Endometrial microvascular endothelial cells (primary cell): ENCODE data around the gene INA. TPM values are rescaled to one million over a fixed set of nuclear protein-coding genes. Genes with fewer than 3 reads are reported as not detected.
"Not testable (repeated sequence)": the region's sequence is repeated elsewhere in the genome, so short reads cannot be mapped to it uniquely, and the experiment has no call there.

Experiments used
- in situ Hi-C: cut with HindIII; loops from 2 replicates; pipeline ENCODE4 v1.10.0; 2017; ENCODE audit warnings: low sequenced_read_pairs, low pct_unique_long_range_greater_than_20kb; ENCODE audit errors: inconsistent ontology term
- total RNA-seq: library from RNA; depleted of rRNA; stranded (reverse); fragments of >200 nt; gene quantifications from one replicate; pipeline ENCODE4 v1.2.3, GENCODE V29; 2015; ENCODE audit errors: inconsistent ontology term

INA gene
- 0.46 TPM for total RNA-seq

DNA sequence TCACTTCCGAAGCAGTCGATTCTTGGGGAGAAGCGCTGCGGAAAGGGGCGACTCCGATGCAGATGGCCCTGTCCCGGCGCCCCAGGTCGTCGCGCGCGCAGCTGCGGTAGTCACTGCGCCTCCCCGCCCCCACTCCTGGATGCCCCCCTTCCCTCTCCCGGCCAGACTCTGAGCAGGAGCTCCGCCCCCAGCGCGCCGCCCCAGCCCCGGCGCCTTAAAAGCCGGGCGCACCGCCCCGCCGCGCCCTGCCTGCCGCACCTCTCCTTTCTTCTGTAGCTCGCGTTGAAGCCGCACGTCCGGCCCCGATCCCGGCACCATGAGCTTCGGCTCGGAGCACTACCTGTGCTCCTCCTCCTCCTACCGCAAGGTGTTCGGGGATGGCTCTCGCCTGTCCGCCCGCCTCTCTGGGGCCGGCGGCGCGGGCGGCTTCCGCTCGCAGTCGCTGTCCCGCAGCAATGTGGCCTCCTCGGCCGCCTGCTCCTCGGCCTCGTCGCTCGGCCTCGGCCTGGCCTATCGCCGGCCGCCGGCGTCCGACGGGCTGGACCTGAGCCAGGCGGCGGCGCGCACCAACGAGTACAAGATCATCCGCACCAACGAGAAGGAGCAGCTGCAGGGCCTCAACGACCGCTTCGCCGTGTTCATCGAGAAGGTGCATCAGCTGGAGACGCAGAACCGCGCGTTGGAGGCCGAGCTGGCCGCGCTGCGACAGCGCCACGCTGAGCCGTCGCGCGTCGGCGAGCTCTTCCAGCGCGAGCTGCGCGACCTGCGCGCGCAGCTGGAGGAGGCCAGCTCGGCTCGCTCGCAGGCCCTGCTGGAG, at the start of gene INA:
Gene INA, plus strand, starts transcription at position 243 of the 817 bp plus-strand sequence. Its CDS starts 74 bp downstream, at position 317.
- in situ Hi-C loops: no loop called here

DNA sequence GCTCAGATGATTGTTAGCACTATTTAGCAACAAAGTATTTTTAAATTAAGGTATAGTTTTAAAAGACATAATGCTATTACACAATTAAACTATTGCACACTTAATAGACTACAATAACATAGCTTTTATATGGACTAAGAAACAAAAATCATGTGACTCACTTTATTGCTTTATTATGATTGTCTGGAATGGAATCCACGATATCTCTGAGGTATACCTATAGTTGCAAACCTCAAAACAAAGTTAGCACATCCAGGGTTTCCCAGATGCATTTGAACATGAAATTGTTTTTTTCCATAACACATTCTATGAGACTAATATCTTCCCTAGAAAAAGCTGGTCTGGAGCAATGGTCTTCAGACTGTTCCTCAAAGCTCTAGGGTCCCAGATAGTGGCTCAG, 49.5 kb upstream of the INA start:
- in situ Hi-C loops: no loop called here

DNA sequence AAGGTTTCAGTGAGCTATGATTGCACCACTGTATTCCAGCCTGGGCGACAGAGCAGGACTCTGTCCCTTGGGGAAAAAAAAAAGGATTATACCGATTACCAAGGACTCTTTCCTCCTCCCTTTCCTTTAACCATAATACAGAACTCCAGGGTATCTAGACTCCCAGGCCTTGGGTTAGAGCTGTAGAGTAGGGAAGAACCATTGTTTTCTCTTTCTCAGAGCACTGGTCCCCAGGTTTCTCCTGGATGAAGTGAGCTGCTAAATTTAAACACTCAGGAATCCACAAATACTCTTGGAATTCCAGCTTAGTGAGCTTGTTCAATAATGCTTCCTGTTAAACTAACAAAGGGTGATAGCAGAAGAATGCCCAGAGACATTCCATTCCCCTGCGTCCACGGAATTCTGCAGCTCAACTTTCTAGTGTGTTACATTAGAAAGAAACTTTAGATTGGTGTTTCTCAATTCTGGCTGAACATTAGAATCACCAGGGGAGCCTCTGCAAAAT, 45.8 kb upstream of the INA start:
- in situ Hi-C loops: no loop called here

DNA sequence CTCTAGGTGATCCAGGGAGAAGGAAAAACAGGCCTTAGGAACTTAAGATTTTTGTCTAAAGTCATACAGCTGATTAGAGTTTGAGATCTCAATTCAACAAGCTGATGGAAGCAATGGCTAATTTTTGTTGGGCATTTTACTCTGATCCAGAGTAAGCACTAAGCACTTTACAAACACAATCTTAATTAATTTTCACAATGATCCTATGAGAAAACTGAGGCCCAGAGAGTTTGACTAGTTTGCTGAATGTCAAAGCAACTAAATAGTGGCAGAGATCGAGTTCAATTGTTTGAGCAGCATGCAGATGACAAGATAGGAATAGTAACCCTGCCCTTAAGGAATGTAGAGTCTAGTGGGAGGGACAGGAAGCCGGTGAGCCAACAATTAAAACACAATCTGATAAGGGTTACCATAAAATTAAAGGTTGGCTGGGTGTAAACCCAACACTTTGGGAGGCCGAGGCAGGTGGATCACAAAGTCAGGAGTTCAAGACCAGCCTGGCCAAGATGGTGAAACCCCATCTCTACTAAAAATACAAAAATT, 44.7 kb upstream of the INA start:
- in situ Hi-C loops: no loop called here

DNA sequence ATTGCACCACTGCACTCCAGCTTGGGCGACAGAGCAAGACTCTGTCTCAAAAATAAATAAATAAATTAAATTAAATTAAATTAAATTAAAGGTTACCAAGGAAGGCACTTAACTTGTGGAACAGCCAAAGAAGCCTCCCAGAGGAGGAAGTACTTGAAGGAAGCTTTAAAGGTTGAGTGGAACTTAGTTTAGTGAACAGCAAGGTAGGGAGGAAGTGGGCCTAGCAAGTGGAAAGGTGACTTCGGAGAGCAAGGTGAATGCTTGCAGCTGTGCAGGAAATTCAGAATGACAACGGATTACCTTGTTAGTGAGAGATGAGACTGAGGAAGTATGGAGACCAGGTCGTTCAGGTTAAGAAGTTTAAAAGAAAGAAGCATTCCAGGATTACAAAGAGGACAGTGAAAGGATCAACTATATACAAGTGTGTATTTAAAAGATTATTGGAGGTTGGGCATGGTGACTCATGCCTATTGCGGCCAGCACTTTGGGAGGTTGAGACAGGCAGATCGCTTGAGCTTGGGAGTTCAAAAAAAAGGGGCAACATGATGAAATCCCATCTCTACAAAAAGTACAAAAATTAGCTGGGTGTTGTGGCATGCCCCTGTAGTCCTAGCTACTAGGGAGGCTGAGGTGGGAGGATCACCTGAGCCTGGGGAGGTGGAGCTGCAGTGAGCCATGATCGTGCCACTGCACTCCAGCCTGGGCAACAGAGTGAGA, 44.0 kb upstream of the INA start:
- in situ Hi-C loops: no loop called here

DNA sequence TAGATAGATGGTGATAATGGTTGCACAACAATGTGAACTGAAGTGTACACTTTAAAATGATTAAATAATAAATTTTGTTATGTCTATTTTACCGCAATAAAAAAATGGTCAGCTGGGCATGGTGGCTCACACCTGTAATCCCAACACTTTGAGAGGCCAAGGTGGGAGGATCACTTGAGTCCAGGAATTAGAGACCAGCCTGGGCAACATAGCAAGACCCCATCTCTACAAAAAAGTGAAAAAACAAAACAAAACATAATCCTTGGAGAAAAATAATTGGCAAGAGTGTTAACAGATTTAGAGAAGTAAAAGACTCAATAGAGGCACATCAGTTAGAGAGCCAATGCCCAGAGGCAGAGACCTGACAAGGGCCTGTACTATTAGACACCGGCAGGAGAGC, 41.2 kb upstream of the INA start:
- in situ Hi-C loops: no loop called here

DNA sequence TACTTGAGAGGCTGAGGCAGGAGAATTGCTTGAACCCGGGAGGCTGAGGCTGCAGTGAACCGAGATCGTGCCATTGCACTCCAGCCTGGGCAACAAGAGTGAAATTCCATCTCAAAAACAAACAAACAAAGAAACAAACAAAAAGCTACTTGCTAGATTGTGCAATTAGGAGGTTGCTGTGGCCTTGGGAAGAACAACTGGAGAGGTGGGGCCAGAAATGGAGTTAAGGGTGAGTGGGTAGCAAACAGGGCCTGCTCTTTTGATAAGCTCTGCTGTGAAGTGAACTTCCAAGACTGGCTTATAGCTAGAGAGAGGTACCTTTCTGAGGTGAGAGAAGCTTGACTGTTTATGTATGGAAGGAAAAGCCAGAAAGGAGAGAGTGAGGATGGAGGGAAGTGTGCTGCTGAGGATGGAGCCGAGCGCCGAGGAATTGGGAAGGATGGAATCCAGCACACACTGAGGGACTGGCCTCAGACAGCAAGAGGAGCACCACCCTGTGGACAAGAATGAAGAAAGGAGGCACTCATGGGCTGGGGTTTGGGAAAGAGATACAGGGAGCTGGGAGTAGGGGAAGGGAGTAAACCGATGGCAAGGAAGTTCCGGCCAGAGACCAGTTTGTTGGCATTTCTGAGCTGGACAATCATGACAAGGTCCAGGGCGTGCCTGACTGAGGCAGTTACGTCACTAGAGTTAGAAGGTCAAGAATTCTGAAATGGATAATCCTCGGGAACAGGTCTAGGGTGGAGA, 38.3 kb upstream of the INA start:
- in situ Hi-C loops: no loop called here

DNA sequence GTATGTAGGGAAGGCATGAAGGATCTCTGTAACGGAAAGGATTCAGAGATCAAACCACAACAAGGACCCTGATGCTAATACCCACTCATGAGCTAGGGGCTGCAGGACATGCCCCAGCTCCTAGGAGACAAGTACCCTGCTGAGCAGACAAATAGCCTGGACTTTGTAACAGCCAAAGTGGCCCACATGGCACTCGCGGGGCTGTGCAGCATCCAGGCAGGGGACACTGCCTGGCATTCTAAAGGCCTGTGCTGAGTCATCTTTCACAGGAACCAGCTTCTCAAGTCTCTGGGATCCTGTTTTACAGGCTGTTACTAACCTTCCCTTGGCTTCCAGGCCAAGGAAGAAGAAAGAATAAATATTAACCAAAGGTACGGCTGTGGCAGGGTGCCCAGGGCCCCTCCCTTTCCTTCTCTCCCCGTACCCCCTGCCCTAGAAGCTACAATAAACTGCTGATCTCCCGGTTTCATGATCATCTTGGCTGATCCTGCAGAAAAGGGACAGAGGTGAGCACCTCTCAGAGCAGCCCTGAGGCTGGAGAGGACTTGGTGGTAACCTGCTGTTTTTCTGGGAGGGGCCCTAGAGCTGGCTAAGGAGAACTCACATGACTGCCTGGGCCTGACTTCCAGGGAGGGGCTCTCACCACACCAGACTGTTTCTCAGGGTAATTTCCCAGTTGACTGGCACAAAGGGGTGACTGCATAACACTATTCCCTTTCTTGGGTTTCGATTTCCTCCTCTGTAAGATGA, 35.5 kb upstream of the INA start:
- in situ Hi-C loops: loop anchor here (5.0 kb wide), 1 partner anchor 49 kb away; the partner anchor contains the start of gene NT5C2

DNA sequence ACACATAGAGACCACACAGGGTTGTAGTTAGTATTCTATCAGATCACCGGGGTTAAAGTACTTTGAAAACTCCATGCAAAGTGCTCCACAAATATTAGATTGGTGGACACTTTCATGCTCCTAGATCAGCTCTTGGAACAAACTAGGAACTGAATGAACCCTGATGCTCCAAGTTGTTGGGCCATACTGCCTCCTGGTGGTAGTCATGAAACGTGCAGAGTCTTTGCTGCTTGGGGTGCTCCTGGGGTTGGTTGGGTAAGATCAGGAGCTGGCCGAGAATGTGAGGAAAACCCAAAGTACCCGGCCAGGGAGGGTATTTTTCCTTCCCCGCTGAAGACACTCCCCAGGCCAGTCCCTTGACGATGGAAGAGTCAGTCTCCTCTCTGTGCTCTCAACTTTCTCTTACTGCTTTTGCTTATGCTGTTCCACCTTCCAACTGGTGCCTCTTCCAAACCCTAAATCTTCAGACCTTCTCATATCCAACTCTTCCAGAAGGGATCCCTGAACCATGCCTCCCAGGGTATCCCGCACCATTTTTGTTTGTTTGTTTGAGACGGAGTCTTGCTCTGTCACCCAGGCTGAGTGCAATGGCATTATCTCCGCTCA, 32.2 kb upstream of the INA start:
- in situ Hi-C loops: loop anchor here (5.0 kb wide), 1 partner anchor 52 kb away; the partner anchor contains the start of gene NT5C2

DNA sequence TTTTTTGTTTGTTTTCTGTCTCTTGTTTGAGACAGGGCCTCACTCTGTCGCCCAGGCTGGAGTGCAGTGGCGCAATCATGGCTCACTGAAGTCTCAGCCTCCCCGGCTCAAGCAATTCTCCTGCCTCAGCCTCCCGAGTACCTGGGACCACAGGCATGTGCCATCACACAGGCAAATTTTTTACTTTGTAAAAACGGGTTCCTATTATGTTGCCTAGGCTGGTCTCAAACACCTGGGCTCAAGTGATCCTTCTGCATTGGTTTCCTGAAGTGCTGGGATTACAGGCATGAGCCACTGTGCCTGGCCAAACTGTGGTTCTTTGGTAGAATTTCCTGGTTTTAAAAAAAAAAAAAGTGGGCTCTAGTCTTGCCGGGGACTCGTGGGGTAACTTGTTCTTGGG, 31.4 kb upstream of the INA start, which contains the start of gene RPEL1:
Gene RPEL1, plus strand, starts transcription at position 301 of the 400 bp plus-strand sequence. CDS start 110 bp downstream, outside the sequence.
- in situ Hi-C loops: not testable (repeated sequence)

DNA sequence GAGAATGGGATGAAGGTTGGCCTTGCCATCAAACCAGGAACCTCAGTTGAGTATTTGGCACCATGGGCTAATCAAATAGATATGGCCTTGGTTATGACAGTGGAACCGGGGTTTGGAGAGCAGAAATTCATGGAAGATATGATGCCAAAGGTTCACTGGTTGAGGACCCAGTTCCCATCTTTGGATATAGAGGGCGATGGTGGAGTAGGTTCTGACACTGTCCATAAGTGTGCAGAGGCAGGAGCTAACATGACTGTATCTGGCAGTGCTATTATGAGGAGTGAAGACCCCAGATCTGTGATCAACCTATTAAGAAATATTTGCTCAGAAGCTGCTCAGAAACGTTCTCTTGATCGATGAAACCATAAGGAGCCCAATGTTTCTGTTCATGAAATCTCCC, 30.6 kb upstream of the INA start:
- in situ Hi-C loops: no loop called here

DNA sequence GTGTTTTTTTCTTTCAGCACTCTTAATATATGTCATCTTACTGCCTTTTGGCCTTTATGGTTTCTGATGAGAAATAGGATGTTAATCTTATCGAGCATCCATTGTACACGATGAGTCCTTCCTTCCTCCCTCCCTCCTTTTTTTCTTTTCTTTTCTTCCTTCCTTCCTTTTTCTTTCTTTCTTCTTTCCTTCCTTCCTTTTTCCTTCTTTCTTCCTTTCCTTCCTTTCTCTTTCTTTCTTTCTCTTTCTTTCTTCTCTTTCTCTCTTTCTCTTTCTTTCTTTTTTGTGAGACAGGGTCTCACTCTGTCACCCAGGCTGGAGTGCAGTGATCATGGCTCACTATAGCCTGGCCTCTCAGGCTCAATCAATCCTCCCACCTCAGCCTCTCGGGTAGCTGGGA, 22.8 kb upstream of the INA start:
- in situ Hi-C loops: no loop called here

DNA sequence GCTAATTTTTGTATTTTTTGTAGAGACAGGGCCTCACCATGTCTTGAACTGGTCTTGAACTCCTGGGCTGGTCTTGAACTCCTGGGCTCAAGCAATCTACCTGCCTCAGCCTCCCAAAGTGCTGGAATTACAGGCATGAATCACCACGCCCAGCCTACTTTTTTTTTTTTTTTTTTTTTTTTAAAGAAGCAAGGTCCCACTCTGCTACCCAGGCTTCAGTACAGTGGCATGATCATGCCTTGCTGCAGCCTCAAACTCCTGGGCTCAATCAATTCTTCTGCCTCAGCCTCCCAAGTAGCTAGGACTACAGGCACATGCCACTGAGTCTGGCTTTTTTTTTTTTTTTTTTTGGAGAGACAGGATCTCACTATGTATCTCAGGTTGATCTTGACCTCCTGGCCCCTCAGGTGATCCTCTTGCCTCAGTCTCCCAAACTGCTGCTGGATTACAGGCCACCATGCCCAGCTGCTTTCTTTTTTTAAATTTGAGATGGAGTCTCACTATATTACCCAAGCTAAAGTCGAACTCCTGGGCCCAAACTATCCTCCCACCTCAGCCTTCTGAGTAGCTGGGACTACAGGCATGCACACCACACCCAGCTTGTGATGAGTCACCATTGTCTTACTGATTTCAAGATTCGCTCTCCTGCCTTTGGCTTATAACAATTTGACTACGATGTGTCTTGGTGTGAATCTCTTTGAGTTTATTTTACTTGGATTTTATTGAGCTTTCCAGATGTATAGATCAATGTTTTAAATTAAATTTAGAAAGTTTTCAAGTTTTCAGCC, 22.2 kb upstream of the INA start:
- in situ Hi-C loops: no loop called here

DNA sequence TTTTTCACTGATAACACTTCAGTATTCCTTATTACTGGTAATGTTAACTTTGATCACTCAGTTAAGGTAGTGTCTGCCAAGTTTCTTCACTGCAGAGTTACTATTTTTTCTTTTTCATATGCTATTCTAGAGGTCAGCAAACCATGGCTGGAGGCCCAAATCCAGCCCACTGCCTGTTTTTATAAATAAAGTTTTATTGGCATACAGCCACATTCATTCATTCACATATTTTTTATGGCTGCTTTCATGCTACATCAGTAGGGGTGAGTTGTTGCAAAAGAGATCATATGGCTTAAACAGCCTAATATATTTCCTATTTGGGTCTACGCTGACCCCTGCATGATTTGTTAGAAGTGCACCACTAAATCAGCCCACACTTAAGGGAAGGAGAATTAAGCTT, 20.3 kb upstream of the INA start:
- in situ Hi-C loops: no loop called here

DNA sequence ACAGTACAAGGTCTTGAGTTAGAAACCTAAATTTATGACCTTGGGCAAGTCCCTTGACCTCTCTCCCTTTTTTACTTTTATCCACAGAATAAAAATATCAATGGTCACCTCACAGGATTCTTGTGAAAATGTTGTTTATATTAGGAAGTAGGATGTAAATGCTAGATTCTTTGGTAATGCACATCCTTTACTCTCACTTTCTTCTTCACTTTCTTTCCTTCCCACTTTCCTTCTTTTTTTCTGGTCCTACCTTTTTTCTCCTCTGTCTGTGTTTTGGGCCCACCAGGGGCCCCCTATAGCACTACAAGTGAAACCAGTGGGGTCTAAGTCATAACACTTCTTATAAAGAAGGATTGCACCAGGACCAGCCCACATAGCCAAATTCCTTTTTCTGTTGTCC, 19.1 kb upstream of the INA start:
- in situ Hi-C loops: no loop called here

DNA sequence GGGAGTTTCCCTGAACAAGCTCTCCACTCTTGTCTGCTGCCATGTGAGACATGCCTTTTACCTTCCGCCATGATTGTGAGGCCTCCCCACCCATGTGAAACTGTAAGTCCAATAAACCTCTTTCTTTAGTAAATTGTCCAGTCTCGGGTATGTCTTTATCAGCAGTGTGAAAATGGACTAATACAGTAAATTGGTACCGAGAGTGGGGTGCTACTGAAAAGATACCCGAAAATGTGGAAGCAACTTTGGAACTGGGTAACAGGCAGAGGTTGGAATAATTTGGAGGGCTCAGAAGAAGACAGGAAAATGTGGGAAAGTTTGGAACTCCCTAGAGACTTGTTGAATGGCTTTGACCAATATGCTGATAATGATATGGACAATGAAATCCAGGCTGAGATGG, 18.0 kb upstream of the INA start:
- in situ Hi-C loops: not testable (repeated sequence)

DNA sequence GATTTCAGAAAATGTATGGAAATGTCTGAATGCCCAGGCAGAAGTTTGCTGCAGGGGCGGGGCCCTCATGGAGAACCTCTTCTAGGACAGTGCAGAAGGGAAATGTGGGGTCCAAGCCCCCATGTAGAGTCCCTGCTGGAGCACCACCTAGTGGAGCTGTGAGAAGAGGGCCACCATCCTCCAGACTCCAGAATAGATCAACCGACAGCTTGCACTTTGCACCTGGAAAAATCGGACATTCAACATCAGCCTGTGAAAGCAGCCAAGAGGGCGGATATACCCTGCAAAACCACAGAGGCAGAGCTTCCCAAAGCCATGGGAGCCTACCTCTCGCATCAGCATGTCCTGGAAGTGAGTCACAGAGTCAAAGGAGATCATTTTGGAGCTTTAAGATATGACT, 16.9 kb upstream of the INA start:
- in situ Hi-C loops: no loop called here
